ENCODE measurements around the gene IPO13. TPM values are rescaled to one million over a fixed set of nuclear protein-coding genes. Genes with fewer than 3 reads are reported as not detected.
A peak's percentile ranks its signal among the peaks of the same experiment; 100 is the strongest.

IPO13 gene, protein sequence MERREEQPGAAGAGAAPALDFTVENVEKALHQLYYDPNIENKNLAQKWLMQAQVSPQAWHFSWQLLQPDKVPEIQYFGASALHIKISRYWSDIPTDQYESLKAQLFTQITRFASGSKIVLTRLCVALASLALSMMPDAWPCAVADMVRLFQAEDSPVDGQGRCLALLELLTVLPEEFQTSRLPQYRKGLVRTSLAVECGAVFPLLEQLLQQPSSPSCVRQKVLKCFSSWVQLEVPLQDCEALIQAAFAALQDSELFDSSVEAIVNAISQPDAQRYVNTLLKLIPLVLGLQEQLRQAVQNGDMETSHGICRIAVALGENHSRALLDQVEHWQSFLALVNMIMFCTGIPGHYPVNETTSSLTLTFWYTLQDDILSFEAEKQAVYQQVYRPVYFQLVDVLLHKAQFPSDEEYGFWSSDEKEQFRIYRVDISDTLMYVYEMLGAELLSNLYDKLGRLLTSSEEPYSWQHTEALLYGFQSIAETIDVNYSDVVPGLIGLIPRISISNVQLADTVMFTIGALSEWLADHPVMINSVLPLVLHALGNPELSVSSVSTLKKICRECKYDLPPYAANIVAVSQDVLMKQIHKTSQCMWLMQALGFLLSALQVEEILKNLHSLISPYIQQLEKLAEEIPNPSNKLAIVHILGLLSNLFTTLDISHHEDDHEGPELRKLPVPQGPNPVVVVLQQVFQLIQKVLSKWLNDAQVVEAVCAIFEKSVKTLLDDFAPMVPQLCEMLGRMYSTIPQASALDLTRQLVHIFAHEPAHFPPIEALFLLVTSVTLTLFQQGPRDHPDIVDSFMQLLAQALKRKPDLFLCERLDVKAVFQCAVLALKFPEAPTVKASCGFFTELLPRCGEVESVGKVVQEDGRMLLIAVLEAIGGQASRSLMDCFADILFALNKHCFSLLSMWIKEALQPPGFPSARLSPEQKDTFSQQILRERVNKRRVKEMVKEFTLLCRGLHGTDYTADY
- total RNA-seq = 14.8 and 17.3 TPM in 2 replicates

DNA sequence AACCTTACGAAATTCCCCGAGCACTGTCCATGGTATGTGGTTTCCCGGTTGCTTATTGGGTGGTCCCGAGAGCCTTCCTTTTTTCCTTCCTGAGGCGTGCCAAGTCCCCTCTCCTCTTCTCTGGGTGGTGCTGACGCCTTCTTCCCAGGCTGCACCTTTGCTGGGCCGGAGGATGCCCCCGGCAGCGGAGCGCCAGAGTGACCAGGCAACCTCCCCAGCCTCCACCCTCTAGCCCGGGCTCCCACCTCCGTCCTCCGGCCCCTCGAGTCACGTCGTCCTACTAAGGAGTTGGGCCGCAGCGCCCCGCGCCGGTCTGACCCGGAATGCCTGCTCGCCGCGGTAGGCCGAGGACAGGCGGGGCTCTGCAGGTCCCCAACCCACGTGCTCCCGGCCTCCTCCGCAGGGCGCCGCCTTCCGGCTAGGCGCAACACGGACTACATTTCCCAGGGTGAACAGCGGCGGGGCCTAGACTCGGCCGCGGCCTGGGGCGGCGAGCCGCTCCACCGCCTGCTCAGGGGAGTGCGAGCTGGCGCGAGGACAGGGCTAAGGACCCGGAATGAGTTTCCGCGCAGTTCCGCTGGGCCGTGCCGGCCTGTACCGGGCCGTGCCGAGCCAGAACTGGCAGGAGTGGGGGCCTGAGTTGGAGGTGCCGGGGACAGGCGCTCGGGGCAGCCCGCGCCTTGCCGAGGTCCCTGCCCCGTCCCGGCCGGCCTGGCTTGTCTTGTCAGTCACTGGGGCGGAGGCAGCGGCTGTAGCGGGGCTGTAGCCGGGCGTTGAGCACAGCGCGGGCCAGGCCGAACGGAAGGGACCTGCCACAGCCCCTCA lies at the start of gene IPO13:
Gene IPO13 (plus strand): TSS at position 715 of the 825 bp plus-strand sequence. CDS start 651 bp downstream, outside the sequence.
- peak; percentile 97 for DNase-seq

DNA sequence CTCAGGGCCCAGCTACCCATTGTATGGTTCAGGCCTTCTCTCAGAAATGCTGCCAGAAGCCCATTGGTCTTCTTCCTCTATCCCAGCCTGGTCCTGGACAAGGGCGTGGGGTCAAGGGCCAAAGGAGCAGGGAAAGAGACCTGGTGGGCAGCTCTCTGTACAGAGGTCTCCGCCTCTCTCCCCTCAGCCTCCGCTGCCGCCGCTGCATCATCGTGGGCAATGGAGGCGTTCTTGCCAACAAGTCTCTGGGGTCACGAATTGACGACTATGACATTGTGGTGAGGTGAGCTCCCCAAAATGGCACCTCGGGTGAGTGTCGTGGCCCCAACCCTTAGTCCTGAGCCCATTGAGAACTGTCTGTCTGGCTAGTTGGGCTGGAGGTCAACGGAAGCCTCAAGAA lies 47.8 kb upstream of the IPO13 start:
- DNase-seq = no peak

DNA sequence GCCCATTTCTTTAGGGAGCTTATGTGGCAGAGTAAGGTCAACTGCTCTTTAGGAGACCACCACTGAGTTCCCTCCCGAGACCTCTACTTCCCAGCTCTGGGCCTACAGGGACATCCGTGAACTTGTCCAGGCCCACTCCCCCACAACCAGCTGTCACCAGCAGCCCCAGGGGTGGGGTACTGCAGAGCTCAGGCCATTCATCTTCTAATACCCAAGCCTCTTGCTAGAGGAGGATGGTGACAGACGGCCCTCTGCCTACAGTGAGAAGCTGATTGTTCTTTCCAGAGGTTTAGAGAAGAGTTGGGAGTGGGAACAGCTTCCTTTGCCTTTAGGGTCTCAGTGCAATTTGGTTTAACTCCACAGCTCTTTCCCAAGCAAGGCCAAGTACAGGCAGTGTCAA lies 46.4 kb upstream of the IPO13 start:
- DNase-seq = no peak

GRCh38 chr1:43901196-43901961 lies 45.4 kb upstream of the IPO13 start:
- peak; percentile 16 for DNase-seq

- peak; percentile 40 for DNase-seq
Observed at GRCh38 chr1:43902058-43902831, 44.5 kb upstream of the IPO13 start.

GRCh38 chr1:43904660-43905551 lies 41.8 kb upstream of the IPO13 start:
- no peak for DNase-seq

- DNase-seq = no peak
Observed at GRCh38 chr1:43908226-43908625, 38.5 kb upstream of the IPO13 start.

GRCh38 chr1:43908858-43909257 lies 37.9 kb upstream of the IPO13 start:
- DNase-seq = no peak

- DNase-seq = no peak
Observed at GRCh38 chr1:43910343-43910742, 36.4 kb upstream of the IPO13 start.

DNA sequence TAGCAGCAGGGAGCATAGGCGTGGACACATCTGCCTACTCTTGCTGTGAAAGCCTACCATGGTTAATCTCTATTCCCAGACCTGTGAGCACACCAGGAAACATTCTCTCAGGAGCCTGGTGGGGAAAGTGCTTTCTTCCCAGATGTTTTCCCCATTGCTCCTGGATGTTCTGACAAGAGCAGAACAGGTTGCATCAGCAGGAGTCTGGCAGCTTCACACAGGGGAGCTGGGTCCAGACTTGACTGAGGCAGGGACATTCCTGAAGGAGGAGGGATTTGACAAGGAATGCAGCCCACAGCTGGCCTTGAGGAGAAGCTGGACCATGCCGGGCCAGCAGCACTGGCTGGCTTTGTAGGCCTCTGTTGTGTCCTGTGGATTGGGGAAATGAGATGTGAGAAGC lies 34.1 kb upstream of the IPO13 start:
- DNase-seq = no peak

DNA sequence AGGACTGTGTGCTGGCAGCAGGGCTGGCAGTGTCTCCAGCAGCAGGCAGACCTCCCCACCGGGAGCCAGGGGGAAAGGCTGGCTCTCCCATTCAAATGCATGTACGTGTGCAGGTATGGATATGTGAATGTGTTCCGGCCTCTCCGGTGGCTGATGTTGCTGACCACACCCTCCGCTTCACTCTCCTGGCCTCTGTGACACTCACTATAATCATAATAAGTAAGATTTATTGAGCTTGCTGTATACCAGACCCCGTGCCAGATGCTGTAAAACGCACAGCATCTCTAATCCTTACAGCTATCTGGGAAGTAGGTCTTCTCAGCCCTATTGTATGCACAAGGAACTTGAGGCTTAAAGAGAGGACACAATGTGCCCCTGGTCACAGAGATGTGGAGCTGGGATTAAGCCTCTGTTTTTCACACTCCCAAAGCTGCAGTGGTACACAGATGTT lies 33.7 kb upstream of the IPO13 start:
- no peak for DNase-seq

DNA sequence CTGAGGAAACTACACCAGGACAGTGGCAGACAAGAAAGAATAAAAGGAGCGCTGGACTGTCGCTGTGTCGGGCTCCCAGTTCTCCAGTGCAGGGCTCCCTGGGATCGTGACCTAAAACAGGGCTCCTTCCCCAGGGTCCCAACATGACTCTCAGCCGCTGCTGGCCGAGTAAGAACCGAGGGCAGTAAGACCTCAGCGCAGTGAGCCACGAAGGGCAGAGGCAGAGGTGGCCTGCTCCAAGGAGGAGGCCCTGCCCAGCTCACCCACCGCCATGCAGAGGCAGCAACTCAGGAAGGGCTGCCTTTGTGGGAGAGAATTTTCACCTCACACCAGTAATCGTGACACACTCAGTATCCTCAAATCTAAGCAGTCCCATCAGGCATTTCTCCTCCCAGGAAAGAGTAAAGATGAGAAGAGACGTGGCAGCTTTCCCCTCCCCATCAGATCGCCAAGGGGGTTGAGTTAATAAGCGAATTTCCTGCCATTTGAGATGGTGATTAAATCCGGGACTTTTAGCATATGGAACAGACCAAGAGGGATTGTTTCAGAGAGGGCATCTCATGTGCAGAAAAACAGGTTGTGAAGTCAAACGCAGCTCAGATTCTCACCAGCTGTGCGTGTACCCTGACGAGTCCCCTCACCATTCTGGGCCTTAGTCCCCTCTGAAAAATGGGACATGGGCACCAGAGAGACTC lies 32.9 kb upstream of the IPO13 start:
- no peak for DNase-seq

- DNase-seq = no peak
Observed at GRCh38 chr1:43914576-43915525, 31.9 kb upstream of the IPO13 start.

DNA sequence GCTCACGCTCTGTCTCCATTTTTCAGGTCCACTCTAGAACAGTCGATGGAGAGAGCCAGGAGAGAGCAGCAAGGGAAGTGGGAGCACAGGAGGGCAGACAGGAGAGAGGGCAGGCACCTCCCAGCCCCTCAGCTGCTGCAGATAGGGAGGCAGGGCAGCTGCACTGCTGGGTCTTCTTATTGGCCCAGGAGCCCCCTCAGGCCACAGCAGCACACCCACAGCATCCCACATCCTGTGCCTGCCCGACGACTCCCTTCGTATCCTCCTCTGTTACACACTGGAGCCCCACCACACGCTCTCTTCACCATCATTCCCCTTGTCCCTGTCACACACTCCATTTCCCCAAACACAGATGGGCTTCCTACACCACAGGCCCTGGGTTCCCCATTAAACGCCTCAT lies 26.8 kb upstream of the IPO13 start:
- DNase-seq = no peak

GRCh38 chr1:43921022-43921421 lies 25.7 kb upstream of the IPO13 start:
- no peak for DNase-seq

- no peak for DNase-seq
Observed at GRCh38 chr1:43924516-43924915, 22.2 kb upstream of the IPO13 start.

- no peak for DNase-seq
Observed at GRCh38 chr1:43925846-43926245, 20.9 kb upstream of the IPO13 start.

All from dermis blood vessel endothelial cell (primary cell).